Neutrophil (primary cell): ENCODE measurements around the gene CSNK1D.

Experiments
- H3K27ac ChIP-seq: fragments of 200-600 bp; sonication (generic); 2 replicates; pipeline ENCODE4 v1.5.1; 2016; ENCODE audit warnings: mild to moderate bottlenecking, moderate library complexity
- H3K27me3 ChIP-seq: fragments of 200-600 bp; sonication (generic); 2 replicates; pipeline ENCODE4 v1.6.0; 2016; ENCODE audit warnings: mild to moderate bottlenecking
- H3K36me3 ChIP-seq: fragments of 200-600 bp; sonication (generic); 2 replicates; pipeline ENCODE4 v1.5.1; 2017
- H3K4me1 ChIP-seq, 2 experiments: fragments of 200-600 bp in 1 of 2; sonication (generic) in 1 of 2; 1 replicate in 1 of 2; 2 replicates in 1 of 2; pipeline versions ENCODE4 v1.5.1 to v1.6.1; 2013 to 2016; ENCODE audit warnings: low read depth in 1 of 2, low read length in 1 of 2, mild to moderate bottlenecking in 1 of 2, moderate library complexity in 1 of 2; ENCODE audit not compliant: control insufficient read depth in 1 of 2, insufficient read depth in 1 of 2
- H3K4me3 ChIP-seq, 2 experiments: fragments of 200-600 bp in 1 of 2; sonication (generic) in 1 of 2; 1 replicate in 1 of 2; 2 replicates in 1 of 2; pipeline ENCODE4 v1.5.1; 2013 to 2016; ENCODE audit warnings: low read depth in 1 of 2, low read length in 1 of 2, mild to moderate bottlenecking in 1 of 2, moderate library complexity in 1 of 2
- H3K9me3 ChIP-seq: fragments of 200-600 bp; sonication (generic); 2 replicates; pipeline ENCODE4 v1.5.1; 2016
- CTCF ChIP-seq: fragments of 200-600 bp; sonication (generic); IDR thresholded peaks from 2 replicates; pipeline ENCODE4 v1.5.1; 2016; ENCODE audit warnings: antibody characterized with exemption

The CSNK1D gene

DNA sequence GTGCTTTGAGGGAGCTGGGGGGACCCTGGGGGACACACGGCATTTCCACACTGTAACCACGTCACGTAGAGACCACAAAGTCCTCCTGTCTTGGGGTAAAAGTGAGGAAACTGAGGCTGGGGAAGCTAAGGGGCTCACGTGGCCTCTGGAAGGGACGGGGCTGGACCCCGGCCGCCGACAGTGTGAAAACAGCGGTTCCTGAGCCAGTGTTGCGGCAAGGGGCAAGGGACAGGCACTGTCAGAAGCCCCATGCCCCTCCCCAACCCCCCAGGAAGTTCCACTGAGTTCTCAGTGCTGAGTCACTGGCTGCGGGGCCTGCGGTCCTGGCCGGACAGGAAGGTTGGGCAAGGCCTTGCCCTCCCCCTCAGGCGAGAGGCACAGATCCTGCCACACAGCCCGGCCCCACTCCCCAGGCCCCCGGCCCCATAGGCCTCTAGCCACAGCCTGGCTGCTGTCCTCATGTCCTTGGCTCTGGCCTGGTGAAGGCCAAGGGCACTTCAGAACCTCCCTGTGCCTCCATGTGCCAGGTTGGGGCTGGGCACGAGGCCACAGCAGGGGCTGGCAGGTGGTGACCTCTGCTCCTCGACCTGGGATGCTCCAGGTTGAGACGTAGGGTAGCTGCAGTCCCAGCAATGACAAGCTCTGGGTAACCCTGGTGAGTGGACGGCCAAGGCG, 55.8 kb downstream of the CSNK1D start:
- Histone ChIP-seq H3K9me3 (no peaks in the 10 kb centered on the region), H3K27ac (peak overlapping the region; percentile 100), H3K4me1 (peaks cover 93 to 98% of the 10 kb centered on the region in 2 experiments), H3K4me3 (peak overlapping the region; percentile 66 to 84), H3K27me3 (no peaks in the 10 kb centered on the region), H3K36me3 (no peaks in the 10 kb centered on the region)
- peak; percentile 42 for TF ChIP-seq CTCF

DNA sequence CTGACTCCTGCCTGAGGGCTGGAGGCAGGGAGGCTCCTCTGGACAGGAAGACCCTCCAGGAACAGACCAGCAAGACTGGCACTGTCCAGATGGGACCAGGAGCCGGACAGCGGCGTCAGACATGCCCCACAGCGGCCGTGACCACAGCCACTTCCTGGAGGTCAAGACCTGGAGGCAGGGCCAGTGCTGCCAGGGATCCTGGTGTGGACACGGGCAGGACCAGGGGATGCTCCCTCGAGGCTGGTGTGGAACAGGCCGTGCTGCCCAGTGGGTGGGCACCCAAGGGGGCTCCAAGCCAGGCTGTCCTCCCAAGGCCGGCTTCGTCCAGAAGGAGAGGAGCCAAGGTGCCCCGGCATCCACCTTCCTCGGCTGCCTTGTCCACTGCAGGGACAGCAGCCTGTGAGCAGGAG, 56.4 kb downstream of the CSNK1D start:
- no peaks in the 10 kb centered on the region for H3K36me3 ChIP-seq
- peak overlapping the region; percentile 66 to 84 for H3K4me3 ChIP-seq
- H3K27ac ChIP-seq = peak overlapping the region; percentile 100
- no peaks in the 10 kb centered on the region for H3K9me3 ChIP-seq
- H3K4me1 ChIP-seq = peaks cover 88 to 96% of the 10 kb centered on the region in 2 experiments
- no peak for TF ChIP-seq CTCF
- no peaks in the 10 kb centered on the region for H3K27me3 ChIP-seq

DNA sequence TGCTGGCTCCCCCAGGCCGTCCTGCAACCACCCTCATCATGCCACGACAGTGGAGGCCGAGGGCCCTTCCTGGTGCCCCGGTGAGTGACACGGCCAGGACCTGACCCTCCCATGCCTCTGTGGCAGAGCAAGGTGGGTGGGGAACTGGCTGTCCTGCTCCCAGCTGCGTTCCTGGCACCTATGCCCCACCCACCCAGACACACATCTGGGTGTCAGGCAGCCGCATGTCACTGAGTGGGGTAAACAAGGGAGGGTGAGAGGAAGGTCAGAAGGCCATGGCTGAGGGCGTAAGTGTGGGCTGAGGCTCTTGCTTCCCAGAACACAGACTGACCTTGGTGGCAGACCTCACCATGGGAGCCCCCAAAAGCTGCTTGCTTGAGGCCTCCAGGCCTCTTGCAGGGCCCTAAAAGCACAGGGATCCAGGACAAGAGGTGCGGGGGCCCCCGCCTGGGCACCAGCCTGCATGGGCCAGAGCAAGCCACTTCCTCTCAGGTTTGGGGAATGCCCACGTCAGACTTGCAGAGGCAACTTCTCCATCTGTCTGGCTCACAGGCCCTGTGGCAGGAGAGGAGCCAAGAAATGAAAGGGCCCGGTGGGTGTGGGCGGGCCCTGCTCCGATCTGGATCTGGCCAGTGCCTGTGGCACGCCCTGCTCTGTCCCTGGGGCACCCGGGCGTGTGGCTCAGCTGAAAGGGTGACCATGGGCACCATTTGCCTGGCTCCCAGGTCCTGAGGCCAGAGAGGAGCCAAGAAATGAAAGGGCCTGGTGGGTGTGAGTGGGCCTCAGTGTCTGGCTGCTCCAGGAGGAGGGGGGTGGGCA, 57.0 kb downstream of the CSNK1D start:
- peak overlapping the region; percentile 100 for H3K27ac ChIP-seq
- peak; percentile 58 for TF ChIP-seq CTCF
- H3K27me3 ChIP-seq = no peaks in the 10 kb centered on the region
- peaks cover 88 to 96% of the 10 kb centered on the region in 2 experiments for H3K4me1 ChIP-seq
- H3K4me3 ChIP-seq = peak overlapping the region; percentile 66 to 84
- H3K36me3 ChIP-seq = no peaks in the 10 kb centered on the region
- no peaks in the 10 kb centered on the region for H3K9me3 ChIP-seq

- Histone ChIP-seq H3K36me3 (no peaks in the 10 kb centered on the region), H3K27me3 (no peaks in the 10 kb centered on the region), H3K4me3 (peak overlapping the region; percentile 66 to 84), H3K9me3 (no peaks in the 10 kb centered on the region), H3K27ac (peak overlapping the region; percentile 100), H3K4me1 (peaks cover 88 to 96% of the 10 kb centered on the region in 2 experiments)
- no peak for TF ChIP-seq CTCF
Measured at GRCh38 chr17:82215972-82216300, 57.6 kb downstream of the CSNK1D start.

- Histone ChIP-seq H3K36me3 (no peaks in the 10 kb centered on the region), H3K4me3 (peak overlapping the region; percentile 66 to 84), H3K9me3 (no peaks in the 10 kb centered on the region), H3K27me3 (no peaks in the 10 kb centered on the region), H3K4me1 (peaks cover 83 to 90% of the 10 kb centered on the region in 2 experiments), H3K27ac (peak overlapping the region; percentile 100)
- TF ChIP-seq CTCF = no peak
Measured at GRCh38 chr17:82215095-82215971, 58.2 kb downstream of the CSNK1D start.
